NCI-H774 (cell line): ENCODE results near the gene HSPA12A.

Experiments
- DNase-seq: peaks from one replicate; lab custom pipeline; 2025; lab: John Stamatoyannopoulos, UW

The HSPA12A gene

GRCh38 chr10:116770281-116770680 is 27.9 kb upstream of the HSPA12A start:
- no peak for DNase-seq

- DNase-seq, result no peak
These were observed 27.4 kb upstream of the HSPA12A start for GRCh38 chr10:116769791-116770190.

DNA sequence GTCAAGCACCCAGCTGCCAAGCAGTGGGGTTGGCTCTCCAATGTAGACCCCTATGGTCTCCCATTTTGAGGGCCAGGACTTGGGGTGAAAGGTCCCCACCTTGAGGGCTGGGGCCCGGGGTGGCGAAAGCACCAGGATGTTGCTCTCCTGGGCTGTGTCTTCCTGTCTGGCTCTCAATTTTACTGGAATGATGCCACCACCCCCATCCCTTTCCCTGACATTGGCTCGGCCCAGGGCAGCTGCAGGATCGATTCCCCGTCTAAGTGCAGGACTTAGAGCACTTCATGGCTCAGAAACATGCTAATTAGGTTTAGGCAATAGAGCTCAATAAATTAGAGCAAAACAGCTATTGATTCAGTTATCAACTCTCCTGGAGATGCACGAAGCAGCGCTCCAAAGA is 27.0 kb upstream of the HSPA12A start:
- DNase-seq, result no peak

DNA sequence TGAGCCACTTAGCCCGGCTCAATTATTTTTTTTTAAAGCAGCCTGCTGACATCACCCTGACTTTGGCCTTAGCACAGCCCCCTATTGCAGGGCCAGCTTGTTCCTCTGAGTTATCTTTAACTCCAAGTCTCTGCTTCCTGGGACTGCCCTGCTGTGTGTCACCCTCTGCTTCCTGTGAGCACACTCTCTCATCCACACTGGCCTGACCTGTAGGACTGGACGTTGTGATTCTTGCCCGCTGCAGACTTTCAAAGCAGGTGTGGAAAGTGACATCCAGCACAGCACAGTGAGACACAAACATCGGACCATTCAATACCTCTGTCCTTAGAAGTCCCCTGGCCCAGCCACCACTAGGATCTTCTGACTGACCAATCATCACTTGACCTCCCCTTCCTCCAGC is 26.4 kb upstream of the HSPA12A start:
- DNase-seq, result no peak

- DNase-seq, result no peak
These were observed 24.7 kb upstream of the HSPA12A start for GRCh38 chr10:116766837-116767634.

GRCh38 chr10:116766241-116766827 is 24.0 kb upstream of the HSPA12A start:
- DNase-seq, result no peak

GRCh38 chr10:116765648-116766081 is 23.3 kb upstream of the HSPA12A start:
- no peak for DNase-seq

DNA sequence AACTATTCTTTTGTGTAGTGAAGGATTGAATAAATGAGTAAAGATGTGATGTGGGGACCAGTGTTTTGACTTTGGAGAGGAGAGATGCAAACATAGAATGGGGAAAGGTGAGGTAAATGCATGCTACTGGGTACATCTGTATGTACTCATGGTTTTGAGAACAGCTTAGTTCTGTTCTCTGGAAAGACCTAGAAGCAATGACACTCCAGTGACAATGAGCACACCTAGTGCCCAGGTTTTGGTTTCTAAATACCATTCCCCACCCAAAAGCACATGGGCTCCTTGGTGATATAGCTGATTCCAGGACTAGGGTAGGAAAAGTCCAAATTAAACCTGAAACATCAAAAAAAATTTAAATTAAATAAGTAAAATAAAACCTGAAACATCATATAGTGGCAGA is 22.6 kb upstream of the HSPA12A start:
- no peak for DNase-seq

GRCh38 chr10:116763440-116763839 is 21.1 kb upstream of the HSPA12A start:
- no peak for DNase-seq

- no peak for DNase-seq
These were observed 19.5 kb upstream of the HSPA12A start for GRCh38 chr10:116761883-116762282.

- DNase-seq, result no peak
These were observed 18.6 kb upstream of the HSPA12A start for GRCh38 chr10:116760919-116761318.

DNA sequence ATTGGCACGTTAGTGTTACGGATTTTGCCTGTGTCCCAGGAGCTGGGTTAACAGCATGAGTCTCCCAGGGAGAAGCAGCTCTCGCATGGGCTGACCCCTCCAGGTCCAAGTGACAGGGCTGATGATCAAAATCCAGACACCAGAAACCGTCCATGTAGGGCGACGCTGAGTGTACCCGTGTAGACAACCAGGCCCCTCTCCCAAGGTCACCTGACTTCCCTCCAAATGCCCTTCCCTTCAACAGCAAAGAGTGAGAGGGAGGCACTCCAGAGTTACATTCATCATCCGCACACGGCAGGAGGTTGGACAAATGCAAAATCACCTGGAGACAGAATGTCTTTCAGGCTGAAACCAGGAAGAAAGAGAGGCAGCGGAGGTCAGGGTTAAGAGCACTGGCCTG is 14.9 kb upstream of the HSPA12A start:
- no peak for DNase-seq

GRCh38 chr10:116756277-116756676 is 13.9 kb upstream of the HSPA12A start:
- DNase-seq, result no peak

DNA sequence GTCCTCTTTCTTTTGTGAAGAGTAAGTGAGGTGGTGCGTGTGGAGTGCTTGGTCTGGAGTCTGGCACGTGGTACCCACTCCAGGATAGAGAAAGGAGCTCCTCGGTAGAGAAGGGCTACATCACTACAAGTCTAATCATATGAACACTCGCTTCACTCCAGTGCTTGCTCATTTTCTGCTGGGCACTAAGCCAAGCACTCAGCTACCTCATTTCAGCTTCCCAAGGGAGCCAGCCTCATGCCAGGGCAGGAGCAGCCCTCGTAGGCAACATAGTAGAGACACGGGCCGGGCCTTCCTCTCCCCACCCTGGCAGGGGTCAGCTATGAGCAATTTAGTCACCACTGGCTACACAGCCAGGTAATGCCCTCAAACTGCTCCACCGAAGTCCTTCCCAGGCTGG is 11.4 kb upstream of the HSPA12A start:
- no peak for DNase-seq

- DNase-seq, result no peak
These were observed 10.8 kb upstream of the HSPA12A start for GRCh38 chr10:116752969-116753665.

- no peak for DNase-seq
These were observed 10.2 kb upstream of the HSPA12A start for GRCh38 chr10:116752563-116752962.

GRCh38 chr10:116748471-116748870 is 6.1 kb upstream of the HSPA12A start:
- DNase-seq, result no peak

DNA sequence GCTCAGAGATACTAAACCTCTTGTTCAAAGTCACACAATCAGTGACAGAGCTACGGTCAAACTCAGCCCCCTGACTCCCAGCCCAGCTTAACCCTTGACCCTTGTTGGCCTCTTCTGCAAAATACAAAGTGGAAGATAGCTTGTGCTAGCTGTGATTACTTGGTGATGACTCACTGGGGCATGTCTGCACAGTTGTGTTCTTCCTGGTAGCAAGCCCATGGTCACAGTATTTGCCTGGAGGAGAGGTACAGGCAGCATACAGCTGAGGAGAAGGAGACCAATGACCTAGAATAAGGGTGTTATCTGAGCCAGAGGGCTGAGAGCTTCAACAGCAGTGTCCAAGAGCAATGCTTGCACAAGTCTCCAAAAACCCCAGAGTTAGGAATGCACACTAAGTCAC is 5.7 kb upstream of the HSPA12A start:
- no peak for DNase-seq

- DNase-seq, result no peak
These were observed 5.0 kb upstream of the HSPA12A start for GRCh38 chr10:116747325-116747724.

- no peak for DNase-seq
These were observed 2.5 kb upstream of the HSPA12A start for GRCh38 chr10:116744885-116745284.

GRCh38 chr10:116744163-116744753 is 1.9 kb upstream of the HSPA12A start:
- DNase-seq, result no peak

GRCh38 chr10:116743266-116744064 is 1.1 kb upstream of the HSPA12A start:
- no peak for DNase-seq
